ENCODE measurements around the gene DLEU7.

DLEU7 gene

GRCh38 chr13:50788551-50789210, 54.8 kb downstream of the DLEU7 start:
- no peak for DNase-seq

- DNase-seq, result no peak
These were observed 55.9 kb downstream of the DLEU7 start for GRCh38 chr13:50787316-50788195.

GRCh38 chr13:50783717-50784290, 59.7 kb downstream of the DLEU7 start:
- no peak for DNase-seq

- DNase-seq, result no peak
These were observed 60.4 kb downstream of the DLEU7 start for GRCh38 chr13:50783066-50783465.

- no peak for DNase-seq
These were observed 63.1 kb downstream of the DLEU7 start for GRCh38 chr13:50780201-50781015.

- no peak for DNase-seq
These were observed 63.9 kb downstream of the DLEU7 start for GRCh38 chr13:50779443-50780200.

All from islet precursor cell (in vitro differentiated cells).